Measurements from ENCODE around the gene KIF3B. TPM values are rescaled to one million over a fixed set of nuclear protein-coding genes. Genes with fewer than 3 reads are reported as not detected.
A peak's percentile ranks its signal among the peaks of the same experiment; 100 is the strongest.

KIF3B gene
- total and polyA plus RNA-seq, 10 of the 15 experiments (the other 5 are each of a cell fraction or from before 2014, with no cell fraction given) = 7.4 to 37.3 (median 25.9) TPM

DNA sequence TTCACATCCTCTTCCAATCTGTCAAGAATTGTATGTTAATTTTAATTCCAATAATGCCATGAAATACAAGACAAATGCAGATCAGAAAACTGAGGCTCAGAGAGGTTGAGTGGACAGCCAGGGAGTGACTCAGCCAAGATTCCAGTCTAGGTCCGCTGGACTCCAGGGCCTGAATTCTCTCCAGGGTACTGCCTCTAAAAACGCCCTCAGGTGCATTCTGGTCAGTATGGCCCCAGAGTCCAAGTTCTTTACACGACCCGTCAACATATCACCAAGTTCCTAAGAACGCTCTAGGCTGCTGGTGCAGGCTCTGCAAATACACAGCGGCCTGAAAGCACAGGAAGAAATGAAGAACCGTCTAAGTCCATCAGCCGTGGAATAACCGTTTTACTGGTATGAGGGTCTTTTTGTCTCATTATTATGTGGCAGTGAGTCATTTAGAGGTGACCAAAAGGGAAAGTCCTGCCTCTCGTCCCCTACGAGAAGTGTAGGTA is 80.0 kb downstream of the KIF3B start (continued):
- TF ChIP-seq STAT1 (conservative IDR thresholded peaks at IDR 0.05) = no peak
- TF ChIP-seq ZZZ3 (IDR thresholded peaks at IDR 0.05; ENCODE audit: control insufficient read depth, insufficient read length, low read depth) = no peak
- TF ChIP-seq TARDBP (IDR thresholded peaks at IDR 0.05; ENCODE audit: borderline replicate concordance) = no peak
- peak in 1 of 2 experiments; percentile 88; a peak in 3 of 4 replicates for TF ChIP-seq IKZF2 (IDR thresholded peaks at IDR 0.05)
- no peak for TF ChIP-seq RB1 (IDR thresholded peaks at IDR 0.05; ENCODE audit: borderline replicate concordance)
- no peak for TF ChIP-seq SUZ12 (IDR thresholded peaks at IDR 0.05; ENCODE audit: unreplicated experiment)
- TF ChIP-seq, protein P1, sequence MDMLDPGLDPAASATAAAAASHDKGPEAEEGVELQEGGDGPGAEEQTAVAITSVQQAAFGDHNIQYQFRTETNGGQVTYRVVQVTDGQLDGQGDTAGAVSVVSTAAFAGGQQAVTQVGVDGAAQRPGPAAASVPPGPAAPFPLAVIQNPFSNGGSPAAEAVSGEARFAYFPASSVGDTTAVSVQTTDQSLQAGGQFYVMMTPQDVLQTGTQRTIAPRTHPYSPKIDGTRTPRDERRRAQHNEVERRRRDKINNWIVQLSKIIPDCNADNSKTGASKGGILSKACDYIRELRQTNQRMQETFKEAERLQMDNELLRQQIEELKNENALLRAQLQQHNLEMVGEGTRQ (IDR thresholded peaks at IDR 0.05; ENCODE audit: borderline replicate concordance, low read depth, low read length) = no peak
- TF ChIP-seq, protein P2, sequence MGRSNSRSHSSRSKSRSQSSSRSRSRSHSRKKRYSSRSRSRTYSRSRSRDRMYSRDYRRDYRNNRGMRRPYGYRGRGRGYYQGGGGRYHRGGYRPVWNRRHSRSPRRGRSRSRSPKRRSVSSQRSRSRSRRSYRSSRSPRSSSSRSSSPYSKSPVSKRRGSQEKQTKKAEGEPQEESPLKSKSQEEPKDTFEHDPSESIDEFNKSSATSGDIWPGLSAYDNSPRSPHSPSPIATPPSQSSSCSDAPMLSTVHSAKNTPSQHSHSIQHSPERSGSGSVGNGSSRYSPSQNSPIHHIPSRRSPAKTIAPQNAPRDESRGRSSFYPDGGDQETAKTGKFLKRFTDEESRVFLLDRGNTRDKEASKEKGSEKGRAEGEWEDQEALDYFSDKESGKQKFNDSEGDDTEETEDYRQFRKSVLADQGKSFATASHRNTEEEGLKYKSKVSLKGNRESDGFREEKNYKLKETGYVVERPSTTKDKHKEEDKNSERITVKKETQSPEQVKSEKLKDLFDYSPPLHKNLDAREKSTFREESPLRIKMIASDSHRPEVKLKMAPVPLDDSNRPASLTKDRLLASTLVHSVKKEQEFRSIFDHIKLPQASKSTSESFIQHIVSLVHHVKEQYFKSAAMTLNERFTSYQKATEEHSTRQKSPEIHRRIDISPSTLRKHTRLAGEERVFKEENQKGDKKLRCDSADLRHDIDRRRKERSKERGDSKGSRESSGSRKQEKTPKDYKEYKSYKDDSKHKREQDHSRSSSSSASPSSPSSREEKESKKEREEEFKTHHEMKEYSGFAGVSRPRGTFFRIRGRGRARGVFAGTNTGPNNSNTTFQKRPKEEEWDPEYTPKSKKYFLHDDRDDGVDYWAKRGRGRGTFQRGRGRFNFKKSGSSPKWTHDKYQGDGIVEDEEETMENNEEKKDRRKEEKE (IDR thresholded peaks at IDR 0.05) = no peak
- no peak for TF ChIP-seq CBFB (IDR thresholded peaks at IDR 0.05; ENCODE audit: low read depth)
- peak; percentile 97 for TF ChIP-seq NFIC (IDR thresholded peaks at IDR 0.05; ENCODE audit: low read depth, low read length)
- TF ChIP-seq, protein P3, sequence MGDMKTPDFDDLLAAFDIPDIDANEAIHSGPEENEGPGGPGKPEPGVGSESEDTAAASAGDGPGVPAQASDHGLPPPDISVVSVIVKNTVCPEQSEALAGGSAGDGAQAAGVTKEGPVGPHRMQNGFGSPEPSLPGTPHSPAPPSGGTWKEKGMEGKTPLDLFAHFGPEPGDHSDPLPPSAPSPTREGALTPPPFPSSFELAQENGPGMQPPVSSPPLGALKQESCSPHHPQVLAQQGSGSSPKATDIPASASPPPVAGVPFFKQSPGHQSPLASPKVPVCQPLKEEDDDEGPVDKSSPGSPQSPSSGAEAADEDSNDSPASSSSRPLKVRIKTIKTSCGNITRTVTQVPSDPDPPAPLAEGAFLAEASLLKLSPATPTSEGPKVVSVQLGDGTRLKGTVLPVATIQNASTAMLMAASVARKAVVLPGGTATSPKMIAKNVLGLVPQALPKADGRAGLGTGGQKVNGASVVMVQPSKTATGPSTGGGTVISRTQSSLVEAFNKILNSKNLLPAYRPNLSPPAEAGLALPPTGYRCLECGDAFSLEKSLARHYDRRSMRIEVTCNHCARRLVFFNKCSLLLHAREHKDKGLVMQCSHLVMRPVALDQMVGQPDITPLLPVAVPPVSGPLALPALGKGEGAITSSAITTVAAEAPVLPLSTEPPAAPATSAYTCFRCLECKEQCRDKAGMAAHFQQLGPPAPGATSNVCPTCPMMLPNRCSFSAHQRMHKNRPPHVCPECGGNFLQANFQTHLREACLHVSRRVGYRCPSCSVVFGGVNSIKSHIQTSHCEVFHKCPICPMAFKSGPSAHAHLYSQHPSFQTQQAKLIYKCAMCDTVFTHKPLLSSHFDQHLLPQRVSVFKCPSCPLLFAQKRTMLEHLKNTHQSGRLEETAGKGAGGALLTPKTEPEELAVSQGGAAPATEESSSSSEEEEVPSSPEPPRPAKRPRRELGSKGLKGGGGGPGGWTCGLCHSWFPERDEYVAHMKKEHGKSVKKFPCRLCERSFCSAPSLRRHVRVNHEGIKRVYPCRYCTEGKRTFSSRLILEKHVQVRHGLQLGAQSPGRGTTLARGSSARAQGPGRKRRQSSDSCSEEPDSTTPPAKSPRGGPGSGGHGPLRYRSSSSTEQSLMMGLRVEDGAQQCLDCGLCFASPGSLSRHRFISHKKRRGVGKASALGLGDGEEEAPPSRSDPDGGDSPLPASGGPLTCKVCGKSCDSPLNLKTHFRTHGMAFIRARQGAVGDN (IDR thresholded peaks at IDR 0.05) = no peak
- TF ChIP-seq NR2C1 (IDR thresholded peaks at IDR 0.05) = no peak
- TF ChIP-seq, protein P4, sequence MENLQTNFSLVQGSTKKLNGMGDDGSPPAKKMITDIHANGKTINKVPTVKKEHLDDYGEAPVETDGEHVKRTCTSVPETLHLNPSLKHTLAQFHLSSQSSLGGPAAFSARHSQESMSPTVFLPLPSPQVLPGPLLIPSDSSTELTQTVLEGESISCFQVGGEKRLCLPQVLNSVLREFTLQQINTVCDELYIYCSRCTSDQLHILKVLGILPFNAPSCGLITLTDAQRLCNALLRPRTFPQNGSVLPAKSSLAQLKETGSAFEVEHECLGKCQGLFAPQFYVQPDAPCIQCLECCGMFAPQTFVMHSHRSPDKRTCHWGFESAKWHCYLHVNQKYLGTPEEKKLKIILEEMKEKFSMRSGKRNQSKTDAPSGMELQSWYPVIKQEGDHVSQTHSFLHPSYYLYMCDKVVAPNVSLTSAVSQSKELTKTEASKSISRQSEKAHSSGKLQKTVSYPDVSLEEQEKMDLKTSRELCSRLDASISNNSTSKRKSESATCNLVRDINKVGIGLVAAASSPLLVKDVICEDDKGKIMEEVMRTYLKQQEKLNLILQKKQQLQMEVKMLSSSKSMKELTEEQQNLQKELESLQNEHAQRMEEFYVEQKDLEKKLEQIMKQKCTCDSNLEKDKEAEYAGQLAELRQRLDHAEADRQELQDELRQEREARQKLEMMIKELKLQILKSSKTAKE (IDR thresholded peaks at IDR 0.05; ENCODE audit: low read depth, poor library complexity, severe bottlenecking) = peak; percentile 59
- TF ChIP-seq HCFC1 (IDR thresholded peaks at IDR 0.05; ENCODE audit: low read length) = no peak
- TF ChIP-seq, protein P5, sequence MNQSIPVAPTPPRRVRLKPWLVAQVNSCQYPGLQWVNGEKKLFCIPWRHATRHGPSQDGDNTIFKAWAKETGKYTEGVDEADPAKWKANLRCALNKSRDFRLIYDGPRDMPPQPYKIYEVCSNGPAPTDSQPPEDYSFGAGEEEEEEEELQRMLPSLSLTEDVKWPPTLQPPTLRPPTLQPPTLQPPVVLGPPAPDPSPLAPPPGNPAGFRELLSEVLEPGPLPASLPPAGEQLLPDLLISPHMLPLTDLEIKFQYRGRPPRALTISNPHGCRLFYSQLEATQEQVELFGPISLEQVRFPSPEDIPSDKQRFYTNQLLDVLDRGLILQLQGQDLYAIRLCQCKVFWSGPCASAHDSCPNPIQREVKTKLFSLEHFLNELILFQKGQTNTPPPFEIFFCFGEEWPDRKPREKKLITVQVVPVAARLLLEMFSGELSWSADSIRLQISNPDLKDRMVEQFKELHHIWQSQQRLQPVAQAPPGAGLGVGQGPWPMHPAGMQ (IDR thresholded peaks at IDR 0.05; ENCODE audit: borderline replicate concordance) = no peak
- no peak for TF ChIP-seq YY1 (IDR thresholded peaks at IDR 0.05; ENCODE audit: low read depth, low read length)
